ENCODE results near the gene ACSL6.

DNA sequence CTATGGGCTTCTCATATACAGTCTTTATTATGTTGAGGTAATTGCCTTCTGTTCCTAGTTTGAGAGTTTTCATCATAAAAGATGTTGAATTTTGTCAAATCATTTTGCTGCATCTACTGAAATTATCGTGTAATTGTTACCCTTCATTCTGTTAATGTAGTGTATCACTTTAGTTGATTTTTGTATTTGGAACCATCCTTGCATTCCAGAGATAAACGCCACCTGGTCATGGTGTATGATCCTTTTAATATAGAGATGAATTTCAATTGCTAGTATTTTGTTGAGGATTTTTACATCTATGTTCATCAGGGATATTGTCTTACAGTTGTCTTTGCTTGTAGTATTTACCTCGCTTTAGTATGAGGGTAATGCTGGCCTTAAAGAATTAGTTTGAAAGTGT lies 85.3 kb downstream of the ACSL6 start:
- TF ChIP-seq CTCF (IDR thresholded peaks at IDR 0.05; ENCODE audit: poor library complexity) (no peak), EZH2 (IDR thresholded peaks at IDR 0.05; ENCODE audit: borderline replicate concordance) (no peak)

Measured in hepatocyte (in vitro differentiated cells).